Coronary artery (tissue), 2 donors: Measurements from ENCODE around the gene ARFIP1.
"Not testable (repeated sequence)": the region's sequence is repeated elsewhere in the genome, so short reads cannot be mapped to it uniquely, and the experiment has no call there.

Experiments used
- DNase-seq: peaks from one replicate; pipeline ENCODE4 v3.0.0-alpha.2; 2017; ENCODE audit warnings: low spot score
- H3K27ac ChIP-seq, 2 donors: fragments of 200-600 bp; sonication (generic); one replicate each; pipeline ENCODE4 v1.5.1; 2016 to 2019
- H3K4me3 ChIP-seq: fragments of 200-600 bp; sonication (generic); 2 replicates; pipeline ENCODE4 v1.5.1; 2016; ENCODE audit warnings: mild to moderate bottlenecking, moderate library complexity
- CTCF ChIP-seq: fragments of 200-600 bp; sonication (generic); IDR thresholded peaks from one replicate; pipeline ENCODE4 v1.5.1; 2019; ENCODE audit warnings: antibody characterized with exemption

Gene ARFIP1

DNA sequence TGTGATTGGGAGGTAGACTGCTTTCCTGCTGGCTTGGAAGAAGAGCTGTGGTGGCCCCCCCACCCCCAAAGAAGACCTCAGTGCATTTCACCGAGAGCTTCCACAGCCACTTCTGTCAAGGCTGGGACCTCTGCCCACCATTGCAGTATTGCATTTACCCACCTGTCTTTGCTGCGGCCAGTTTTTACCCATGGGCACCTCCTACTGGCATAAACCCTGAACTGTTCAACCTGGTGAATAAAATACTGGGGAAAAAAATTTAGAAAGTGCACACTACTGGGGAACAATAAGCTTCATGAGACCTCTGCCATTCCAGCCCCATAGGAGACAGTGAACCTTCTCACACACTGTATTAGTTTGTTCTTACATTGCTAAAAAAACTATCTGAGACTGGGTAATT, 40.3 kb downstream of the ARFIP1 start:
- DNase-seq: no peak
- no peak overlapping the region for H3K4me3 ChIP-seq
- H3K27ac ChIP-seq: no peak overlapping the region
- TF ChIP-seq CTCF: no peak

DNA sequence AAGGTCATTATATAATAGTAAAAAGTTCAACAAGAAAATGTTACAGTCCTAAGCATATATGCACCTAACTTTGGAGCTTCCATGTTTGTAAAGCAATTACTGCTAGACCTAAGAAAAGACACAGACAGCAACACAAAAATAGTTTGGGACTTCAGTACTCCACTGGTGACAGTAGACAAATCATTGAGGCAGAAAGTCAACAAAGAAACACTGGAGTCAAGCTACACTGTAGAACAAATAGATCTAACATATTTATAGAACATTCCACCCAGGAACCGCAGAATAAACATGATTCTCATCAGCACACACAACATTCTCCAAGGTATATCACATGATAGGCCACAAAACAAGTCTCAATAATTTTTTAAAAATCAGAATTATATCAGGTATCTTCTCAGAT, 42.6 kb downstream of the ARFIP1 start:
- DNase-seq: no peak
- no peak overlapping the region for H3K4me3 ChIP-seq
- H3K27ac ChIP-seq: no peak overlapping the region
- TF ChIP-seq CTCF: no peak

DNA sequence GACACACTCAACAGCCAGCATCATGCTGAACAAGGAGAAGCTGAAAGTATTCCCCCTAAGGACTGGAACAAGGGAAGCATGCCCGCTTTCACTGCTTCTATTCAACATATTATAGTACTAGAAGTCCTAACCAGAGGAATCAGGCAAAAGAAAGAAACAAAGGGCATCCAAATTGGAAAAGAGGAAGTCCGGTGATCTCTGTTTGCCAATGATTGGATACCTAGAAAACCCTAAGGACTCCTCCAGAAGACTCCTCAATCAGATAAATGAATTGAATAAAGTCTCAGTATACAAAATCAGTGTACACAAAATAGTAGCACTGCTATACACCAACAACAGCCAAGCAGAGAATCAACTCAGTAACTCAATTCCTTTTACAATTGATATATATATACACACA, 44.8 kb downstream of the ARFIP1 start:
- H3K4me3 ChIP-seq: no peak overlapping the region
- TF ChIP-seq CTCF: no peak
- DNase-seq: no peak
- H3K27ac ChIP-seq: no peak overlapping the region

DNA sequence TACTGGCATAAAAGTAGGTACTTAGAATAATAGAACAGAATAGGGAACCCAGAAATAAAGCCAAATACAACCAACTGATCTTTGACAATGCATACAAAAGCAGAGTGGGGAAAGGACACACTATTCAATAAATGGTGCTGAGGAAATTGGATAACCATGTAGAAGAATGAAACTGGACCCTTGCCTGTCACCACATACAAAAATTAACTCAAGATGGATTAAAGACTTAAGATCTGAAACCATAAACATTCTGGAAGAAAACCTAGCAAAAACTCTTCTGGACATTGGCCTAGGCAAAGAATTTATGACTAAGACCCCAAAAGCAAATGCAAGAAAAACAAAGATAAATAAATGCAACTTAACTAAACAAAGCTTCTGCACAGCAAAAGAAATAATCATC, 45.6 kb downstream of the ARFIP1 start:
- TF ChIP-seq CTCF: no peak
- no peak overlapping the region for H3K27ac ChIP-seq
- DNase-seq: no peak
- no peak overlapping the region for H3K4me3 ChIP-seq

DNA sequence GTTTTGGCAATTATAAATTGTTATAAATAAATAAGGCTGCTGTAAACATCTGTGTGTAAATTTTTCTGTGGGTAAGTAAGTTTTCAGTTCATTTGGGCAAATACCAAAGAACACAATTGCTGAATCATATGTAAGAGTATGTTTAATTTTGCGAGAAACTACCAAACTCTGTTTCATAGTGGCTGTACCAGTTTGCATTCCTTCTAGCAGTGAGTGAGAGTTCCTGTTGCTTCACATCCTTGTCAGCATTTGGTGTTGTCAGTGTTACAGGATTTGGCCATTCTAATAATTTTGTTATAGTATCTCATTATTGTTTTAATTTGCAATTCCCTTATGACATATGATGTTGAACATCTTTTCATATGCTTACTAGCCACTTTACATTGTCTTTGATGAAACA, 48.4 kb downstream of the ARFIP1 start:
- H3K4me3 ChIP-seq: no peak overlapping the region
- DNase-seq: no peak
- TF ChIP-seq CTCF: no peak

GRCh38 chr4:152831416-152831815, 51.7 kb downstream of the ARFIP1 start:
- H3K4me3 ChIP-seq: no peak overlapping the region
- no peak for TF ChIP-seq CTCF
- no peak overlapping the region for H3K27ac ChIP-seq

More for the DNA sequence above, 48.4 kb downstream of the ARFIP1 start:
- no peak overlapping the region for H3K27ac ChIP-seq

DNA sequence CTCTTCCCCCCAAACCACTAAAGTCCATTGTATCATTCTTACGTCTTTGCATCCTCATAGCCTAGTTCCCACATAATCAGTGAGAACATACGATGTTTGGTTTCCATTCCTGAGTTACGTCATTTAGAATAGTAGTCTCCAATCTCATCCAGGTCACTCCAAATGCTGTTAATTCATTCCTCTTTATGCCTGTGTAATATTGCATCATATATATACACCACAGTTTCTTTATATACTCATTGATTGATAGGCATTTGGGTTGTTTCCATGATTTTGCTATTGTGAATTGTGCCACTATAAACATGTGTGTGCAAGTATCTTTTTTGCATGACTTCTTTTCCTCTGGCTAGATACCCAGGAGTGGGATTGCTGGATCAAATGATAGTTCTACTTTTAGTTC, 57.2 kb downstream of the ARFIP1 start:
- no peak overlapping the region for H3K4me3 ChIP-seq
- TF ChIP-seq CTCF: no peak
- no peak for DNase-seq
- no peak overlapping the region for H3K27ac ChIP-seq

More at GRCh38 chr4:152831416-152831815, 51.7 kb downstream of the ARFIP1 start:
- no peak for DNase-seq

- not testable (repeated sequence) for H3K4me3 ChIP-seq, H3K27ac ChIP-seq
Observed at GRCh38 chr4:152839729-152840128, 60.0 kb downstream of the ARFIP1 start.

More at GRCh38 chr4:152839729-152840128, 60.0 kb downstream of the ARFIP1 start:
- not testable (repeated sequence) for DNase-seq
